WTC11 (cell line): ENCODE results near the gene RNF212.

Experiments
- CTCF ChIP-seq: fragments of 200-600 bp; IDR thresholded peaks from 2 replicates; pipeline ENCODE4 v1.8.0; 2022; ENCODE audit warnings: antibody characterized with exemption
- HMGXB4 ChIP-seq: sonication (generic); formaldehyde crosslinking; IDR thresholded peaks from 2 replicates; pipeline ENCODE4 v1.8.1; 2023; ENCODE audit warnings: mild to moderate bottlenecking, moderate library complexity, missing genetic modification reagents
- MAX ChIP-seq: sonication (generic); formaldehyde crosslinking; IDR thresholded peaks from 2 replicates; pipeline ENCODE4 v1.8.0; 2022; ENCODE audit warnings: mild to moderate bottlenecking, missing genetic modification reagents

- TF ChIP-seq CTCF = no peak
- no peak for TF ChIP-seq MAX (CRISPR knock-in tag)
- no peak for TF ChIP-seq HMGXB4 (CRISPR knock-in tag)
Observed at GRCh38 chr4:1027915-1028238, 85.5 kb downstream of the RNF212 start.
